HG03565 (cell line): ENCODE results near the gene CELF6.

Experiments used
- ATAC-seq: cut with Tn5 transposase; IDR thresholded peaks from one replicate; pipeline ENCODE4 v1.9.1; 2021; ENCODE audit warnings: mild to moderate bottlenecking, moderate library complexity; ENCODE audit not compliant: unreplicated experiment

The CELF6 gene

DNA sequence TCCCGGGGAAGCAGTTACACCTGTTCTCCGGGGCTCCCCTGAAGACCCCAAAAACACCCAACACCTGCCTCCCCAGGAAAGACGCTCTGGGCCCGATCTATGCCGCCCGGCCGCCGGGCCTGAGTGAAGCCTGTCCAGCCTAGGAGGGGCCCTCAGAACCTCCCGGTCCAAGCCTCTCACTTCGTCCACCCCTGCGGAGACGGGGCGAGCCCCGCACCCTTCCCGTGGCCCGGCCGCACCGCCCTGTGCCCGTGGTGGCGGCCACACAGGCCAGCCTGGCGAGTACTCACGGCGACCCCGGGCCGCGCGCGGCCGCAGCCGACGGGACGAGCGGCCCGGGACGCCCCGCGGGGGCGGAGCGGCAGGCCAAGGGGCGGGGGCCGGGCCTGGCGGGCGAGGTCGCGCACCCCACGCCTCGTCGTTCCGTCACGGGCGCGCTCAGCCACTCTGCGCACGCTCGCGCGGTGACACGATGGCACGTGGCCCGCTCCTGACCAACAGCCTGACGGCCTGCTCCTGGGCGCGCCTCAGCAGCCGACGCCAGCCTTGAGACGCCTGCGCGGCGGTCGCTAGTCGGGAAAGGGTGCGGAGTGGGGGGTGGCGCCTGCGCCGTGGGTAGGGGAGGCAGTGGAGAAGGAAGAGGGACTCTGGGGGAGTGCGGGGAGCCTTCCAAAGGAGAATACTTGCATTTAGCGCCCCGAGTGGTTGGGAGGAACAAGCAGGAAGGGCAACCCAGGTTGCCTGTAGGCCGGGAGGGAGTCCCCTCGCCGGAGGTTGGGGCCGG, 47.6 kb downstream of the CELF6 start, which contains the start of gene PARP6:
Gene PARP6, minus strand, starts transcription at position 342 of the 784 bp plus-strand sequence. CDS start 5,077 bp downstream, outside the sequence.
- peak; percentile 92 for ATAC-seq

DNA sequence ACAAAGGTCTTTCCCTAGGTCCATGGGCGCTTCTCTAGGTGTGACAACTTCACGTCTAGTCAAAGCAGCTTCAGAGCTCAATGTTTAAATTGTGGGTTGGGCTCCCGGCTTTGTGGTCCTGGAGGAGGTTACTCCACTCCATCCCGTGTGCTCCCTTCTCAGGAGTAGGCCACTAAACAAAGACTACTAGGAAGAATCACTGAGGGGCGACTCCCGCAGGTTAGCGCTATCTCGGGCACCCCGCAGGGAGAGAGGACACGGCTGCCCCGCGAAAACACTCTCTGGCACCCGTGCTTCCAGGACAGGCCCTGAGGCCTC, 48.1 kb downstream of the CELF6 start:
- ATAC-seq, result no peak

GRCh38 chr15:72271221-72271620, 48.7 kb downstream of the CELF6 start:
- no peak for ATAC-seq

DNA sequence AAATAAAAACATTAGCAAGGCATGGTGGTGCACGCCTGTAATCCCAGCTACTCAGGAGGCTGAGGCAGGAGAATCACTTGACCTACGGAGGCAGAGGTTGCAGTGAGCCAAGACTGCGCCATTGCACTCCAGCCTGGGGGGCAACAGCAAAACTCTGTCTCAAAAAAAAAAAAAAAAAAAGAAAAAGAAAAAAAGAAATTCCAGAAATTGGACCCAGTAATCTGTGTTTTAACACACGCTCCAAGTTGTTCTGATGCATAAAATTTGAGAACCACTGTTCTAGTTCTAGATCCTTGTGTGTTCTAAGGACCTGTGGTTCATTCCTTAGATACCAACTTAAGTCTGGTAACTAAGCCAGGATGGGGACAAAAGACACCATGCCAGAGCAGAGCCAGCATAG, 50.2 kb downstream of the CELF6 start:
- ATAC-seq, result no peak

- ATAC-seq, result no peak
These were observed 54.9 kb downstream of the CELF6 start for GRCh38 chr15:72265031-72265430.

DNA sequence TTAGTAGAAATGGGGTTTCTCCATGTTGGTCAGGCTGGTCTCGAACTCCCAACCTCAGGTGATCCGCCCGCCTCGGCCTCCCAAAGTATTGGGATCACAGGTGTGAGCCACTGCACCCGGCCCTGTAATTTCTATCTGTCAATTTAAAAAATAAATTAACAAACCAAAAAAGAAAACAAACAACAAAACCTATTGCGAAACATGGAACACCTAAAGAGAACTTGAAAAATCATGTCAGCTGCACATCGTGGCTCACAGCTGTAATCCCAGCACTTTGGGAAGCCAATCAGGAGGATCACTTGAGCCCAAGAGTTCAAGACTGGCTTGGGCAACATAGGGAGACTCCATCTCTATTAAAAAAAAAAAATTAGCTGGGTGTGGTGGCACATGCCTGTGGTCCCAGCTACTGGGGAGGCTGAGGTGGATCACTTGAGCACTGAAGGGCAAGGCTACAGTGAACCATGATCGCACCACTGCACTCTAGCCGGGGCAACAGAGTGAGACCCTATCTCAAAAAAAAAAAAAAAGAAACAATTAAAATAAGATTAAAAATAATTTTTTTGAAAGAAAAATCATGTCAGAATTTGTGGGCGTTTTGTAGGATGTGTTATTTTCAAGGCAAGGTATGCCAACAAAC, 67.2 kb downstream of the CELF6 start:
- no peak for ATAC-seq

- ATAC-seq, result no peak
These were observed 70.7 kb downstream of the CELF6 start for GRCh38 chr15:72249142-72249810.

DNA sequence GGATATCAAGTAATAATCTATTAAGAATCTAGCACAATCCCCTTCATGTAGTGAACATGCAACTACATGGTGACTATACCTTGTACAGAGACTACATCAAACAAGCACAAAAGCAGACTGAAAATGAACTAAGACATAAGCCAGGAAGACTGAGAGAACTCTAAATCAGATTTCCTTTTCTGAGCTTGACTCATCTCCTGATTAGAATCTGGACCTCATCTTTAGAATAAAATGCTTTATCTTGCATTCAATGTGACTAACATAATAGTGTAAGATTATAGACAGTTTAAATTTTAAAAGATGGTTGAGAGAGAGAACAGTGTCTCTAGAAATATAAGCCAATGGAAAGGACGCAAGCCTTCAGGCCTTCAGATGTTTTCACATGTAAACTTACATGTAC, 71.4 kb downstream of the CELF6 start:
- no peak for ATAC-seq

- no peak for ATAC-seq
These were observed 77.1 kb downstream of the CELF6 start for GRCh38 chr15:72242775-72243370.

GRCh38 chr15:72239652-72240051, 80.3 kb downstream of the CELF6 start:
- ATAC-seq, result no peak

DNA sequence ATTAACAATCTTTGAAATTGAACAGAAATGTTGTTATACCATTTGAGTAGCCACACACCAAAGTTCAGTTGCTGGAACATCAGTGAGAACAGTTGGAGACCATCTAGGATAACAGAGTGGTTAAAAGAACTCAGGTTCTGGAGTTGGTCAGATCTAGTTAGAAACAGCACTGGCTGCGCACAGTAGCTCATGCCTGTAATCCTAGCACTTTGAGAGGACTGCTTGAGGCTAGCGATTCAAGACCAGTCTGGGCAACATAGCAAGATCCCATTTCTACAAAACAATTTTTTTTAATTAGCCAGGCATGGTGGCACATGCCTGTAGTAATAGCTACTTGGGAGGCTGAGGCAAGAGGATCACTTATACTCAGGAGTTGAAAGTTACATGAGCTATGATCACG, 81.4 kb downstream of the CELF6 start:
- ATAC-seq, result no peak

GRCh38 chr15:72237853-72238224, 82.1 kb downstream of the CELF6 start:
- no peak for ATAC-seq

DNA sequence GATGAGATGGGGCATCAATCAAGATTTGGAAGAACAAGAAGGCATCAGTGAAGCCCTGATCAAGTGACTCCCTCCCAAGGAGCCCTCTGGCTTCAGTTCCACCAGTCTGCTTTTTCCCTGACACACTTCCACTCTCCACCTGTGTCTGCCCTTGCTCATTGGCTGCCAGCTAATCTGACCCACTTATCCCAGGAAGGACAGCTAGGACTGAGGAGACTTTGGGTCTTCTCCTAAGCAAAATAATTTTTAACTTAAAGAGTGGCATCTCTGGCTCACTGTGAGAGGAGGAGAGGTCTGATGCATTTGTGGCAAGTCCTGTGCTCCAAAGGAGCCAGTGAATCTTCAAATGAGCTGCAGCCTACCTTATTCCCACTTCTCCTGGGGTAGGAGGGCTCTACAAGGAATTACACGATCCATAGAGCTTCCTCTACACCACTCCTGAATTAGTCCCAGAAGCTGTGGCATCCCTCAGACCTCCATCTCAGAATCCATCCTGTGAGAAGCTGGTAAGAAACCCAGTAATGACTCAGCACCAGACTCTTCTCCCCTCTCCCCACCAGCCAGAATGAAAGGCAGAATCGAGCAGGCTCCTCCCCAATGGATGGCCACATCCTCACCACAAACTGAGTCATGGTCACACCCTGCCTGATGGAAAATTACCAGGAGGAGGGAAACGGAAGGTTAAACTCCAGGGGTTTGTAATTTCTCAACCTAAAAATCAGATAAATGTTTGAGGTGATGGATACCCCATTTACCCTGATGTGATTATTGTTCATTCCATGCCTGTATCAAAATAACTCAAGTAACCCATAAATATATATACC, 82.7 kb downstream of the CELF6 start:
- no peak for ATAC-seq

DNA sequence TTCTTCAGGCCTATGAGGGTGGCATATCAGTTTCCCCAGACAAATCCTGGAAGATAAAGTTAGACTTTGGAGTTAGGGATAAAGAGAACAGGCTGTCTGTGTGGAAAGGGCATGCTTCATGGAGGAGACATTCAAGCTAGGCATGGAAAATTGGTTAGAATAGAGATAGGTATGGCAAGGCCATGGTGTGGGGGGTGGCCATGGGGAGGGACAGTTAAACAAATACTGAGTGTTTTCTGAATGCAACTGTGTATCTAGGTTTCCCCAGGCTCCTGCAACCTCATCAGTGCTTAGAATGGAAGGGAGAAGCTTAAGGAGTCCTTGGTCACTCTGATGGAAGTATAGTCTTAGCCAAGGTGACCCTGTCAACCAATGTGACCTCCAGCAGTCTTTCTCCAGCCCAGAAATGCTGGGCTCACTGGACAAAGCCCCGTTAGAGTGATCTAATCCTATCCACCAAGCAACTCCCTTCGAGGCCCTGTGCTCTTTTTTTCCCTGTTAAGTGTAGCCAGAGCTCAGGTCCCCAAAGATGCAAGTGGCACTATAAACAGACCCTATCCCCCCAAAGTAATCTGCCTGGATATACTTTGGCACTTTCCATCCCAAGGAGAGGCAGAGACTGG, 83.5 kb downstream of the CELF6 start:
- ATAC-seq, result no peak

DNA sequence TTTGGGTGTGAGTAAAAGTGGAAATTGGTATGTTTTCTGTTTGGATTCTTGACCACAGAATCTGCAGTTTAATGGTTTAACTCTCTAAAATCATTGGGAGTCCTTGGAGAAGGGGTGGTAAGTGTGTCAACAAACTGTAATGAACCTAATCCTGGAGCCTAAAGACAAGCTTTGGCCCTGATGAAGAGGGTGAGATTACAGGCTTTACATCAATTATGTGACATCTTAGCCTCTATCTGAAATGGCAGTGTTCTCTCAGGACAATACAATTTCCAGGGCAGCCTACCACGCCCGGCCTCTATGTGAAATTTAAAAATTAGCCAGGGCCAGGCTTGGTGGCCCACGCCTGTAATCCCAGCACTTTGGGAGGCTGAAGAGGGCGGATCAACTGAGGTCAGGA, 84.7 kb downstream of the CELF6 start:
- ATAC-seq, result no peak
